Middle frontal gyrus (tissue), 1 donor: ENCODE data around the gene ADAMTS19.
A peak's percentile ranks its signal among the peaks of the same experiment; 100 is the strongest.

Experiments used
- DNase-seq: peaks from one replicate; pipeline ENCODE4 v3.0.0-alpha.2; 2015; ENCODE audit warnings: low spot score; ENCODE audit errors: extremely low spot score

Gene ADAMTS19

DNA sequence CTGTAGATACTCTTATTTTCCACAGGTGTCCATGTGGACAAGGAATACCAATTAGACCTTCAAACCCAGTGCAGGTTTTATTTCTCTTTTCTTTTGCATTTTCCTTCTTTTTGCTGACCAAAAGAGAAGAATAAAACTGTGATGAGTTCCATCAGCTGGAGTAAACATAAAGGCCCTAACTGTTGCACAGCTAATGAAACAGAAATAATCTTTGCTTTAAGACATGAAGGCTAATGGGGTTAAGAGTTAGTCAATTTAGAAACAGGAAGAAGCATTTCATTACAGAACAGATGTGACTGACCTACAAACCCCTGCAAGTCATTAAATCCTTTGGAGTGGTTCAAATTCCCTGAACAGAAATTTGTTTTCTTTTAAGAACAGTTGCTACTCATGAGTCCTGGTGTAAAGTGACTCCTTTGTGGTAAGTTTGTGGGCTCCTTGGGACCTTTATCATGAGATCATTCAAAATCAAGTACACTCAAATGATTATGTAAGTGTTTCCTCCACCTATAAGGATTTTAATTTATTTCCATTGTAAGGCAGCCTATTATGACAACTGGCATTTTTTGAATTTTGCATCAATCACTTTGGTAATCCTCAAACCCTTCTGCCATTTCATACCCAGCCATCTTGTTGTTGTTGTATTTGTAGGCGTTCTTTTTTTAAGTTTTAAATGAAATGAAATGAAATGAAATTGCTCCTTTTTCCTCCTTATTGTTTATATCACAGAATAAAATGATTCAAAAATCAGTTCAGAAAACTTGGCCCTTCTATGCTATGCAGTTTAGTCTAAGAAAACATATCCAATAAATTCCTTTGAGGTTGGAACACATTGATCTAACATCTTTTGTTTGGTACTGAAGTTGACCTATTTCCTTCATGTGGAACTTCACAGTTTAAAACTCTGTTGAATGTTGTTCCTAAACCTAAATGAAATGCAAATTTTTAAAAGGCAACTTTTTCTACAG is 289.1 kb downstream of the ADAMTS19 start:
- DNase-seq = no peak

DNA sequence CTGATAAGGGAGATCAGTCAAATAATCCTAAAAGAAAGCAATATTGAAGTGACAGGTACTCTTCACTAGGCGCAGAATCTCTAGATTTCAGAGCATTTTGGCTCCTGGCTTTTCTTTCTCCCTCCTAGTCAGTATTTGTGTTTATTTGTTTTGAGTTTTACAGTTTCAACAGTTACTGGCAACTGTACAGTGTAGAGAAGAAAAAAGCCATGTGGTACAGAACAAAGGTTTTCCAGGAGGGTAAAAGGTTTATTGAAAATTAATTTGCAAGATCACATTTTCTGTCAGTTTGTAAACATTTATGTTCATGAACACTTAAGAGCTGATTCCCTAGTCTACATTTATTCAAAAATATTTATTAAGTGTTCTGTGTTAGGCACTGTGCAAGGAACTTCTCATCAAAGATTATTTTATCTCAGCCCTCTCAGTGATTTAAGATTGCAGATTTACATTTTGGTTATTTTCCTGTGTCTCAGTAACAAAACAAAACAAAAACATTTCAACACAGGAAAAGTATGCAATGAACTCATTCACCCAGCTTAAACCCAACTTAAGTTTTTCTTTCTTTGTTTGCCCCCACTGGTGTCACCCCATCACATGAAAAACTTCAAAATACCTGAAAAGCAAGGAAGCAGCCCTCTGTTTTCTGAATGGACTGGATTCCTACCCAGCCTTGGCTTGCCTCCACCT is 300.7 kb downstream of the ADAMTS19 start:
- DNase-seq = no peak

- DNase-seq = no peak
Measured at GRCh38 chr5:129763651-129764050, 303.6 kb downstream of the ADAMTS19 start.

DNA sequence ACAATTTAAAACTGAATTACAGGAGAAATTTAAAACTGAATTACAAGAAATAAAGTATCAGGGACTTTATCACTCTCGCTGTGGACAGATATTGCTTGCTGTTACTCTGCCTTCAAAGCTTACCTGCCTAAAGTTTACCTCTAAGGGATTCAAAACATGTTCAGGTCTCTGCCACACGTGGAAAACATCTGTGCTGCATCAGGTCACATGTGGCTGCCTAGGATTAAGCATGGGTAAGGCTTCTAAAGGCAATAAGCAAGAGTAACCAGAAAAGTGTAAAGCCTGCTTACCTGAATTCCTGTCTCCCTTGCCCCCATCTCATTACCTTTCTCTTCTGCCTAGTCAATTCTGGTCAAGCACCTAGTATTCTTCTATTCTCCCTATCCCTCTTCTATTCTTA is 306.7 kb downstream of the ADAMTS19 start:
- no peak for DNase-seq

- peak; percentile 81 for DNase-seq
Measured at GRCh38 chr5:129767927-129768380, 307.9 kb downstream of the ADAMTS19 start.

GRCh38 chr5:129768735-129769134 is 308.6 kb downstream of the ADAMTS19 start:
- no peak for DNase-seq

DNA sequence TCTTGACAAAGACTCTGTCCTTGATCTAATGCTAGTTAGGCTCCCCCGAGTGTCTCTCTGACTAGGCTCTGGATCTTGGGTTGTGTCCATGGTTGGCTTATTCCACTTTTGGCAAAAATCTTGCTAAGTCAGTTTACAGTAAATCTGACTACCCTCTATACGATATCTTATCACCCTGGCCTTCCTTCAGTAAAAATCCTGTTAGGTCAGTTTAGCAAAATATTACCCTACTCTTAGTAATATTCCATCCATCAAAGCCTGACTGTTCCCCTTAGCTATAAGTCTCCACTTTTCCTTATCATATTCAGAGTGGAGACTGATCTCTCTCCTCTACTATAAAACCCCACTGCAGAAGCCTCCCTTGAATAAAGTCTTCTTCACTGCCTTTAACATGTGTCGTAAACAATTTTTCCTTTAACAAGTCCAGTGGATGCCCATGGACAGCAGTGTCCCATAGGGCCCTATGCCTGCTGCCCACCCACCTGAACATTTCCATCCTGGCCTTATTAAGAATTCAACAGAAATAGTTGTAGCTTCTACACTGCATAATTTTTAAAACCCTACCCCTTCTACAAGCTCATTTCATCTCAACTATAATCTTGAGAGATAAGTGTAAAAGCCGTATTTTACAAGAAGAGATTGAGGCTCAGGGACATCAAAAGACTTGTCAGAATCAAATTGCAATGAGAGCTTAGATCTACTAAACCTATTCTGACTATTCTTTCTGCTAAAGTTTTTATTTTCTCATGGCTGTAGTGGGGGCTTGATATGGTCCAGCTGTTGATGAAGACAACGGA is 310.1 kb downstream of the ADAMTS19 start:
- no peak for DNase-seq

GRCh38 chr5:129771058-129771838 is 311.1 kb downstream of the ADAMTS19 start:
- DNase-seq = peak; percentile 58

GRCh38 chr5:129773376-129773775 is 313.3 kb downstream of the ADAMTS19 start:
- no peak for DNase-seq

DNA sequence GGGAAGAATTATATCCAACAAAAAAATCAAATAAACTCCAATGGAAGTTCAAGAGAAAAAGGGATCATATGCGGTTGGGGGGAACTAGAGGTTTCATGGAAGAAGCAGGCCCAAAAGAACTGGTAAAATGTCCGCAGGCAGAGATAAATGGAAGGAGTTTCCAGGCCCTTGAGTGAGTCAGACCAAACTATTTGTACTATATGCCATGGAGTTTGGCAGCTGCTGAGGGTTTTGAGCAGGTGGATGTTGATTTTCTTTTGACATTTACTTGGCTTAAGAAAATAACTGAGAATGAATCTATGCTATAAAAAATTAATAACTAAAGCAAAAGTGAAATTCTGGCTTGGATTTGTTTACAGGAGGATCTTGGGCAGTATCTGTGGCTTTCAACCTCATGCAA is 321.5 kb downstream of the ADAMTS19 start:
- no peak for DNase-seq
